ENCODE results near the gene TTI1.

The TTI1 gene

GRCh38 chr20:37943033-37943432, 90.2 kb downstream of the TTI1 start:
- TF ChIP-seq MAX (IDR thresholded peaks at IDR 0.05), result no peak
- TF ChIP-seq TEAD4 (IDR thresholded peaks at IDR 0.05), result no peak
- no peak for TF ChIP-seq CEBPB (IDR thresholded peaks at IDR 0.05)
- TF ChIP-seq TCF12 (IDR thresholded peaks at IDR 0.05; ENCODE audit: low read depth), result no peak
- no peak for TF ChIP-seq EP300 (IDR thresholded peaks at IDR 0.05; ENCODE audit: borderline replicate concordance)
- TF ChIP-seq EGR1 (IDR thresholded peaks at IDR 0.05), result no peak
- TF ChIP-seq NFIC (IDR thresholded peaks at IDR 0.05), result no peak
- TF ChIP-seq USF1 (IDR thresholded peaks at IDR 0.05), result no peak
- no peak for TF ChIP-seq TAF1 (IDR thresholded peaks at IDR 0.05; ENCODE audit: low read depth)
- TF ChIP-seq CREB1 (IDR thresholded peaks at IDR 0.05; ENCODE audit: low read depth), result no peak
- TF ChIP-seq REST (IDR thresholded peaks at IDR 0.05; ENCODE audit: low read depth), result no peak
- TF ChIP-seq FOXM1 (IDR thresholded peaks at IDR 0.05; ENCODE audit: borderline replicate concordance, low read depth), result no peak
- TF ChIP-seq ZBTB7A (IDR thresholded peaks at IDR 0.05; ENCODE audit: low read depth), result no peak
- TF ChIP-seq YY1 (IDR thresholded peaks at IDR 0.05; ENCODE audit: low read depth), result no peak

- TF ChIP-seq CEBPB (IDR thresholded peaks at IDR 0.05), result no peak
- no peak for TF ChIP-seq EGR1 (IDR thresholded peaks at IDR 0.05)
- no peak for TF ChIP-seq CREB1 (IDR thresholded peaks at IDR 0.05; ENCODE audit: low read depth)
- TF ChIP-seq TAF1 (IDR thresholded peaks at IDR 0.05; ENCODE audit: low read depth), result no peak
- no peak for TF ChIP-seq MAX (IDR thresholded peaks at IDR 0.05)
- TF ChIP-seq NFIC (IDR thresholded peaks at IDR 0.05), result no peak
- TF ChIP-seq TCF12 (IDR thresholded peaks at IDR 0.05; ENCODE audit: low read depth), result no peak
- TF ChIP-seq USF1 (IDR thresholded peaks at IDR 0.05), result no peak
- no peak for TF ChIP-seq YY1 (IDR thresholded peaks at IDR 0.05; ENCODE audit: low read depth)
- TF ChIP-seq TEAD4 (IDR thresholded peaks at IDR 0.05), result no peak
- no peak for TF ChIP-seq FOXM1 (IDR thresholded peaks at IDR 0.05; ENCODE audit: borderline replicate concordance, low read depth)
- no peak for TF ChIP-seq ZBTB7A (IDR thresholded peaks at IDR 0.05; ENCODE audit: low read depth)
- TF ChIP-seq REST (IDR thresholded peaks at IDR 0.05; ENCODE audit: low read depth), result no peak
These were observed 91.3 kb downstream of the TTI1 start for GRCh38 chr20:37941992-37942391.

GRCh38 chr20:37941332-37941731, 91.9 kb downstream of the TTI1 start:
- no peak for TF ChIP-seq EGR1 (IDR thresholded peaks at IDR 0.05)
- no peak for TF ChIP-seq TAF1 (IDR thresholded peaks at IDR 0.05; ENCODE audit: low read depth)
- no peak for TF ChIP-seq CREB1 (IDR thresholded peaks at IDR 0.05; ENCODE audit: low read depth)
- TF ChIP-seq FOXM1 (IDR thresholded peaks at IDR 0.05; ENCODE audit: borderline replicate concordance, low read depth), result no peak
- TF ChIP-seq USF1 (IDR thresholded peaks at IDR 0.05), result no peak

GRCh38 chr20:37940858-37941257, 92.4 kb downstream of the TTI1 start:
- TF ChIP-seq CEBPB (IDR thresholded peaks at IDR 0.05) (no peak), TAF1 (IDR thresholded peaks at IDR 0.05; ENCODE audit: low read depth) (no peak), USF1 (IDR thresholded peaks at IDR 0.05) (no peak), MAX (IDR thresholded peaks at IDR 0.05) (no peak), EGR1 (IDR thresholded peaks at IDR 0.05) (no peak), FOXM1 (IDR thresholded peaks at IDR 0.05; ENCODE audit: borderline replicate concordance, low read depth) (no peak), RAD21 (IDR thresholded peaks at IDR 0.05; ENCODE audit: low read depth) (no peak), YY1 (IDR thresholded peaks at IDR 0.05; ENCODE audit: low read depth) (no peak), CREB1 (IDR thresholded peaks at IDR 0.05; ENCODE audit: low read depth) (no peak), TCF12 (IDR thresholded peaks at IDR 0.05; ENCODE audit: low read depth) (no peak), REST (IDR thresholded peaks at IDR 0.05; ENCODE audit: low read depth) (no peak), NFIC (IDR thresholded peaks at IDR 0.05) (no peak), TEAD4 (IDR thresholded peaks at IDR 0.05) (no peak), ZBTB7A (IDR thresholded peaks at IDR 0.05; ENCODE audit: low read depth) (no peak)

Data from Ishikawa (cell line).